Esophagus mucosa (tissue), 1 donor: ENCODE measurements around the gene LRBA. TPM values are rescaled to one million over a fixed set of nuclear protein-coding genes. Genes with fewer than 3 reads are reported as not detected.

Experiments used
- ATAC-seq: fragments of 200-7000 bp; cut with Tn5 transposase; one replicate; pipeline ENCODE4 v1.9.1; 2020
- total RNA-seq: library from RNA; stranded (reverse); gene quantifications from one replicate; pipeline ENCODE4 v1.2.4, GENCODE V29; 2023
- donor health status: DM: yes; HTN: yes; CAD: no.

Gene LRBA
- total RNA-seq, 1 donor from 2014 or later, result 41.1 TPM

GRCh38 chr4:150348079-150348478 is 667.0 kb downstream of the LRBA start:
- ATAC-seq, result peak; percentile 95

DNA sequence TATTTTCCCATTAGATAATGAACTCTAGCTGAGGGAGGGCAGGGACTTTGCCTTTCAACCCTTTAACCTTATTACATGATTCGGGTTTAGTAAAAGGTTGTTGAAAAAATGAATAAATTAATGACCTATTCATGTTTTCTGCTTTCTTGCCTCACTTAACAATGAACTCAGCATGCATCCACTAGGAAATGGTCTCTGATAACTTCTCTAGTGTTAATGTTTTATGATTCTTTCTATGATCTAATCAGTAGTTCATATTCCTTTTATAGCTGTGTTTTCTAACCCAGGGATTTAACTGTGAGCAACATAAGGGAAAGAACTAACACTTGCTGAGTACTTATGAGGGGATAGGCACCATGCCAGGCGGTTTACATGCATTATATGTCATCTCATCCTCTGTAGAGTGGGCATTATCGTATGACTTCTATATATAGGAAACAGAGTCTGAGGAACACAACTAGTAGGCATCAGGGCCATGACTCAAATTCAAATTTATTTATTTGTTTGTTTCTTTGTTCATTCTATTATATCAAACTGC is 669.8 kb downstream of the LRBA start:
- ATAC-seq, result no peak

- no peak for ATAC-seq
These were observed 671.3 kb downstream of the LRBA start for GRCh38 chr4:150343796-150344195.

DNA sequence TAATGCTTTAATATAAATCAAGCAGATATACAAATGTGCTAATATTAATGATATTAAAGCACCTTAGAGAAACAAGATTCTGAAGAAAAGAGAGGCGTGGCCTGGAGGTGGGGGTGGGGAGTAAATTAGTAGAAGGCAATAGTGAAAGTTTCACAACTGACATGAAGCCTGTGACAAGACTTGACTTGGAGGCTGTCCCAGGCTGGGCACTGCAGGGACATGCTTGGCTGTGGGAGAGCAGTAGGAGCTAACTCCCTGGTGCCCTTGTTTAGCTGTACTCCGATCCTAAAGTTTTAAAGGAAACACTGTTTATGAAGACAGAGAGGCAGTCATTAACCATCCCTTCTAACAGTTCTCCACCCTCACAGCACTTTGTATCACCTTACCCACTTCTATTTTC is 672.1 kb downstream of the LRBA start:
- peak; percentile 82 for ATAC-seq

DNA sequence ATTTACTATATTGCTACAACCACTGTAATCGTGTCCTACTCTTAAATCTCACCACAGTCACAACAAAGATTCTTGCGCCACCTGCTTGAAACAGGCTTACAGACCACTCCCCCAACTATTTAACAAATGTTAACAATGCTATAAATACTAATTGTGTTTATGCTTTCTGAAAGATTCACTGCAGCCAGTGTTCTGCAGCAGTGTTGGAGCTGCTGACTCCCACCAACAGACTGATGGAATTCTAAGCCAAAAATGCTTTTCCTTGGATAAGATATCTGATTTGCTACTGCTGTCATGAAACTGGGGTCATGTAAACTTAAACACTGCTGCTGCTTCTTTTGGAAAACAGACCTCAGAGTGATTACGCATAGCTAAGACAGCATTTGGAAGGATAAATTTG is 677.4 kb downstream of the LRBA start:
- ATAC-seq, result no peak

DNA sequence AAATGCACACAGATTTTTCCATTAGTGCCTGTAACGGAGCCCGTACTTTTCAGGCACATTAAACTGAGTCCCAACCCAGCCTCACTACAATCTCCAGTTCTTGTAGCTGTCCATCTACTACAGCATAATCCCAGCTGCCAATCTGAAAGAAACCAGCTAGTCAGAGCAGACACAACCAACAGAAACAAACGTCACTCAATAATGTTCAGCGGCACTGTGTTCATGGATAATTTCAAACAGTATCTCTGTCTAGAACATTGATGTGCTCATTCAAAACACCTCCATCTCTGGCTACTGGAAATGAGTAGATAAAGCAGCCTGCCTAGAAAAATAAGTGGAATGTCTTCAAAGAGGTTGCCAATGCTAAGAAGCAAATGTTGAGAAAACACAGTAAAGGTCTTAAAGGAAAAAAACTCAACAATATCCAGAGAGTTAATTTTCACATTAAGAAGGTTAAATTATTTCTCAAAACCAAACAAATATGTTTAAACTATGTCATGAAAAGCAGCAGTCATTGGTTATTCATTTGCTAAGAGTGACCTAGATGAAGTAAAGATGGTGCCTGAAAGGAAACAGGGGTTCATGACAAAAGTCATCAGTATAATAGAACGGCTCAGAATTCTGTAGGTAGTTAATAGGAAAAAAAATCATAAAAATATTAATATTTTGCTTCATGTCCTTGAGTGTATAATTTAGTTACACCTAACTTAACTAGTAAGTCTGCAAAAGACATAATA is 678.2 kb downstream of the LRBA start:
- ATAC-seq, result no peak

DNA sequence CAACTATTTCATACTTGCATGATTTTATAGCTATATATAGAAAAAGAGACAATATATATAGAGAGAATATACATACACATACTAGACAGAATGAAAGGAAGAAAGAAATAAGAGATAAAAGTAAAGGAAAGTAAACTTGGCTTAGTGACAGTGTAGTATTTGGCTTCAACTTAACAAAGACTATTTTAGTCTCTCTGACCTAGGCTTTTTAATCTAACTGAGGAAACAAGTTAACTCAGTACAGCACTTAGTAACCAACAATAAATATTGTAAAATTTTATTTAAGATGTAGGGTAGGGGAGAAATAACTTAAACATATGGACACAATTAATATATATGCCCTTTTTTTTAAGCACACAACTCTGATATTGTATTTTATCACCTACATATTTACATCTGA is 682.1 kb downstream of the LRBA start:
- no peak for ATAC-seq

GRCh38 chr4:150332086-150332485 is 683.0 kb downstream of the LRBA start:
- no peak for ATAC-seq

DNA sequence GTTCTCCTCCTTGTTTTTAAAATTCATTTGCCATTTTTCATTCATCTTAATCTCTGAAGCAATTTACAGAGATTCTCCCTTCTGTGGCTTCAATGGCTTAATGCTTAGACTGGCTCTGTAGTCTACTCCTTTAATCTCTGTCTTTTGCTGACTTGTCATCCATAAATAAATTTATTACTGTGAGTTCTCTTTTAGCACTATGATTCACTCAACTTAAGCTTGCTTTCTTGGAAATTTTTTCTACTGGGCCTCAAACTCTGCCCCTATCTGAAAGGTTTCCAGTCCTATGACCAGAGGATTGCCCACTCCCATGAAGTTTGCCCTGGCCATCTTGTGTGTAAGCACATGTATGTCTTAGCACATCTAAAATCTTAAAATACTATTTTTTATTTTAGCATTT is 685.7 kb downstream of the LRBA start:
- ATAC-seq, result peak; percentile 44

DNA sequence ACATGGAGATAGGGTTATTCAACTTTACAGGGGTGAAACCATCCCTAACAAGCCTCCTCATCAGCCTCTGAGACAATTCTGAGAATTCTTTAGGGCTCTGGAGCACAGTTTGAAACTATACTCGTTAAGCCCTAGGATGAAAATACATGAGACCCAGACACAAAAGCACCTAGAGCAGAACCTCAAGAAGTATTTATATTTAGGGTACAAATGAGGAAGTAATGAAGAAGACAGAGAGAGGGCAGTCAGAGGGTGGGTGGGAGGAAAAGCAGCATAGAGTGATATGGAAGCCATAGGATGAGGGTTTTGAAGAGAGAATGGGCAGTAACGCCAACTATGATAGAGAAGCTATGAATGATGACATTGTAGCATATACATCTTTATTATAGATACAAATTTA is 686.6 kb downstream of the LRBA start:
- ATAC-seq, result no peak

DNA sequence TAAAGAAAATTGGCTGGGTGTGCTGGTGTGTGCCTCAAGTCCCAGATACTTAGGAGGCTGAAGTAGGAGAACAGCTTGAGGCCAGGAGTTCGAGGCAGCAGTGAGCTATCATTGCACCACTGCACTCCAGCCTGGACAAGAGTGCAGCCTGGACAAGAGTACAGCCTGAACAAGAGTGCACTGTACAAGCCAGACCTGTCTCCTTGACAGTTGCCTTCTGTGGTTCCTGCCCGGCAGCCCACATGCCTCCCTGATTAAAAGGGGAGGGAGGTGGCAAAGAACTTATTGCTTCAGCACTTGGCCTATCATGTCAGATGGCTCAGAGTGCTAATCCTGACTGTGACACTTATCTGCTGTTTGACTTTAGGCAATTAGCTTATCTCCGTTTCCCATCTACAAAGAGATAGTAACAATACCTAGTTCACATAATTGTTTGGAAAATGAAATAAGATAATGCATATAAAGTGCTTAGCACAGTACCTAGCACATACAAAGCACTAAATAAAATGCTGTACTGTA is 687.8 kb downstream of the LRBA start:
- no peak for ATAC-seq

- no peak for ATAC-seq
These were observed 689.2 kb downstream of the LRBA start for GRCh38 chr4:150325872-150326271.

DNA sequence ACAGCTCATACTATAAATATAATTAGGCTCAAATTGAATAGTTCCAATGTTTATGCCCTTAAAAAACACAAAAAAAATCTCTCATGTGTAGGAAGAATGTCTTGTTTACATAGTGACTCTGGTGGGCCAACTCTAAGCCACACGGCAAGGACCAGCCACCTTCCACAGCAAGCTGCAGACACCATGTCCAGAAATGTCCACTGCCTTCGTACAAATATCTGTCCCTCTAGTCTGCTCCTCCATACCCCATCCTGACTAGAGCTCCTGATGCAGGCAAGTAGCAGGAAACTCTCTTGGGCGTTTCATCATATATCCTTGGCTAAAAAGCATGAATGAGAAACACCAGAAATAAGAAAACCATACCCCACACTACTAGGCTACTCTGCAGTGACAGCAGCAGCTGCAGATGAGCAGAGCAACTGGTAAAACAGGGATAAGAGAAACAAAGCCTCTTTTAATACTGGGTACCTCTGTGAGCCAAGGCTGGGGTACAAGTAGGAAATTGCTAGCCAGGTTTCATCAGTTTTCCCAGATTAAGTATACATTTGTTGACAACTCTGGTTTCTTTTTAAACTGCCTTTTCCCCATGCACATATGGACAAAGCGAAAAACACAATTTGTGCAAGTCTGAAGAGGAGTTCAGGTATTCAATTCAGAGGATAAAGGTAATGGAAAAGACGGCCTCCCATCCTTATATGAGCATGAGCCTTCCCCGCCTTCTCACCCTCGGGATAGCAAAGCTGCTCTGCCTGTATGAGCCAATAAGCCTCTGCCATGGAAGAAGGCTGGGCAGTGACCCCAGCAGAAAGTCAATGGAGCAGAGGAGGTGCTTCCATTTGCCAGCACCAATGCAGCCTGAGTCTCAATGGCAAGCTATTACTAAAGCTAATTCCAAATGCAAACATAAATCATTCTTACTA is 691.4 kb downstream of the LRBA start:
- peak; percentile 62 for ATAC-seq

DNA sequence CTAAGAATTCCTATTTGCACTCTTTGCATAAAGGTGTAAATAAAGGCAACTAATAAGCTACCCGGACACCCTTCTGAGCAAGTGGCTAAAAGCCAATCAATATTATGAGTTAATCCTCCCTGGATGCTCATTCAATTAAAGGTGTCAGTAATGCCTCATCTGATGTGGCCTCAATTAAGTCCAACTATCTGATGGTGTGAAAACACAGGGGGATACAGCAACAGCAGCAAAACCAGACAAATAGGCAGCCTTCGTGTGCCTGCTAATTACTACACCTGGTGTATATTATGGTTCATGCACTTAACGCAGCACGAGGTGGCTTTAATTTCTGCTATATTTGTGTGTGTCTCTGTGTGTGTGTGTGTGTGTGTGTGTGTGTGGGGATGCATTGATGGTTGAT is 692.4 kb downstream of the LRBA start:
- ATAC-seq, result no peak

DNA sequence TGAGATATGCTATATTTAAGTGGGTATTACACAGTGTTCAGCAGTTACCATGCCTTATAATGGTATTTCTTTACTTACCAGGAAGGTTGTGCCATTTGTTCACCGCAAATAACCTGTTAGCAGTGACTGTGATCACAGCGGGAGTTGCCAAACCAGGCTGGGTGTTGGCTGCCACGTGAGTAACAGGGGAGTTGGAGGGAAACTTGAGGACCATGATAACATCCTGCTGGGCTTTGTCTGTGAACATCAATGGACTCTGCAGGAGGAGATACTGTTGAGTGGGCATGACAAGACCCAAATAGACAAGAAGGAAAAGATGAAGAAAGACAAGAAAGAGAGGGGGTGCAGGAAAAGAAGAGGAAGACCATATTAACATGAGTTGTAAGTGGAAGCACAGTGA is 694.0 kb downstream of the LRBA start:
- ATAC-seq, result peak; percentile 61

GRCh38 chr4:150318971-150319370 is 696.1 kb downstream of the LRBA start:
- no peak for ATAC-seq

GRCh38 chr4:150318527-150318926 is 696.6 kb downstream of the LRBA start:
- no peak for ATAC-seq

GRCh38 chr4:150316332-150317205 is 698.5 kb downstream of the LRBA start:
- no peak for ATAC-seq

- no peak for ATAC-seq
These were observed 699.4 kb downstream of the LRBA start for GRCh38 chr4:150315691-150316090.

DNA sequence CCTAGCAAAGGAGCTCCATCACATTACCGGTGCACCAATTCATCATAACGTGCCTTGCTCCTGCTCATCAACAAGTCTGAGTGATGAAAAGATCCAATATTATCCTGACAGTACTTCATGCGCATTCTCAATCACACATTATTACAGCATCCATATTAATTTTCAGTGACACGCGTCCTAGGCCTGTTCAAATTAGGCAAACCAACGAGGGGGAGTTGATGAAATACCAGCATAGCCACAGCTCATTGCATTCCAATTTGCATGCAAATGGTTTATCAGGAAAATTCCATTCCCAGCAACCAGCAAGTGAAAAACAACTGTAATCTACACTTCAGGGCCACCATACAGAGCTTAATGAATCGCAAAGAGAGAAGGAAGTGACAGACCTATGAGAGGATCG is 699.9 kb downstream of the LRBA start:
- no peak for ATAC-seq

- ATAC-seq, result no peak
These were observed 701.1 kb downstream of the LRBA start for GRCh38 chr4:150314031-150314430.

DNA sequence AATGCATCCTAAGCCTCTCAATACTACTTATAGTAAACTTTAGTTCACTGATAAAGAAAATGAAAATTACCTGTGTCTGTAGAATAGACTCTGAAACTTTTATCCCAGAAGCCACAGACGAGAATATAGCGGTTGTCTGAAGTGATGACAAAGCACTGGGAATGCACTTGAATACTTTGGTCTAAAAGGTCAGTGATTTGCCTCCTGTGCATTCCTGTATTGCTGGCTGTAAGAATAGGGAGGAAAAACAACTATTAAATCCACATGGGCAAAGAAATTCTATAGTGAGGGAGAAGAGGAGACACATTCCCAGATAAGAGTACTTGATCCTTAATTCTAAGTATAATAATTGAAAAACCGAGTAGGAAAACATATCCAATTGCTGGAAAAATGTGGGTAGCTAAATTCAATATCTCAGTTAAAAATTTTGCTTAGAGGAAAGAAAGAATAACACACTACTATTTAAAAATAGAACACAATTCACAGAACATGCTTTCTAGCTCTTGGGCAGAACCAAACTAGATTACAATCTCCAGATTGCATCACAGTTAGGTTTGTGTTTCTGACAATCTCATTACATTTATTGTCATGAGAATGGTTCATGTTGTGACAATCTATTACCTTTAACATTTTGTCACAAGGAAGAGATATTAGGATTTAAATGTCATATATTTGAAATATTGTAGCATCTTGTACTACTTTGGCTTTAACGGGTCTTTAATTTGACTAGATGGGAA is 704.8 kb downstream of the LRBA start:
- ATAC-seq, result no peak
